Ascending aorta (tissue), 2 donors: Measurements from ENCODE around the gene SLC16A10. TPM values are rescaled to one million over a fixed set of nuclear protein-coding genes. Genes with fewer than 3 reads are reported as not detected.

Experiments used
- DNase-seq, 2 donors: peaks; one replicate each; pipeline ENCODE4 v3.0.0-alpha.2; 2019; ENCODE audit warnings: low spot score in 2 of 2
- H3K27ac ChIP-seq, 2 donors: fragments of 200-600 bp; sonication (generic); one replicate each; pipeline ENCODE4 v1.5.1; 2016 to 2017; ENCODE audit warnings: mild to moderate bottlenecking in 1 of 2
- H3K27me3 ChIP-seq: fragments of 200-600 bp; sonication (generic); one replicate; pipeline ENCODE4 v1.5.1; 2017
- H3K36me3 ChIP-seq, 2 donors: fragments of 200-600 bp; sonication (generic); one replicate each; pipeline ENCODE4 v1.5.1; 2016
- H3K4me1 ChIP-seq, 2 donors: fragments of 200-600 bp; sonication (generic); one replicate each; pipeline ENCODE4 v1.5.1; 2016 to 2017; ENCODE audit warnings: mild to moderate bottlenecking in 1 of 2
- H3K4me3 ChIP-seq, 2 donors: fragments of 200-600 bp; sonication (generic); one replicate each; pipeline ENCODE4 v1.5.1; 2016 to 2017; ENCODE audit warnings: mild to moderate bottlenecking in 1 of 2
- H3K9me3 ChIP-seq, 2 donors: fragments of 200-600 bp; sonication (generic); one replicate each; pipeline ENCODE4 v1.5.1; 2016
- intact Hi-C: fragments of 100-400 bp; cut with DNase I; formaldehyde crosslinking; loops from one replicate; pipeline ENCODE4 v1.15.1; 2023
- total RNA-seq: library from RNA; depleted of rRNA; stranded (reverse); fragments of >200 nt; gene quantifications from one replicate; pipeline ENCODE4 v1.1.0, GENCODE V29; 2016
- TF ChIP-seq, protein P1 (sequence below), 3 experiments: fragments of 200-600 bp in 2 of 3; fragments of 450-650 bp in 1 of 3; sonication (generic) in 2 of 3; IDR thresholded peaks; one replicate each; pipeline ENCODE4 v1.5.1; 2016 to 2019; ENCODE audit warnings: antibody characterized with exemption in 3 of 3, mild to moderate bottlenecking in 1 of 3, moderate library complexity in 1 of 3

Gene SLC16A10
- total RNA-seq, 1 donor from 2014 or later = 7.8 TPM

DNA sequence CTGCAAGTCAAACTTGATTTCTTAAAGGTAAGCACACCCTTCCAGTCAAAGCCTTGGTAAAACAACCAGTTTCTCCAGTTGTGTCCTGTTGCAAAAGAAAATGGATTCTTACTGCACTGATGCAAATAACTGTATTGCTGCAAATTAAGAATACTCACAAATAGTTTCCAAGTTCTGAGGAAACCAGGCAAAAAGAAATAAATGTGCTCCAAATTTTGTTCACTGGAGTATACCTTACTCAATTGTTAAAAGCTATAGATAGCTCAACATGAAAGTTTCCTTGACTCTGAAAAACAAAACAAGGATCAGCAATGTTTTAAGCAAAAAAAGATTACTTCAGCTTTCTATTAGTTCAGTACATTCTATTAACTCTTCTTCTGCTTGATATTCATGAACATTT is 75.2 kb downstream of the SLC16A10 start:
- Histone ChIP-seq H3K9me3 (peaks cover 0 to 9% of the 10 kb centered on the region in 2 donors), H3K4me3 (no peak overlapping the region), H3K4me1 (no peaks in the 10 kb centered on the region), H3K36me3 (no peaks in the 10 kb centered on the region), H3K27ac (no peak overlapping the region), H3K27me3 (no peaks in the 10 kb centered on the region)
- intact Hi-C loops = no loop called here
- TF ChIP-seq, protein P1, sequence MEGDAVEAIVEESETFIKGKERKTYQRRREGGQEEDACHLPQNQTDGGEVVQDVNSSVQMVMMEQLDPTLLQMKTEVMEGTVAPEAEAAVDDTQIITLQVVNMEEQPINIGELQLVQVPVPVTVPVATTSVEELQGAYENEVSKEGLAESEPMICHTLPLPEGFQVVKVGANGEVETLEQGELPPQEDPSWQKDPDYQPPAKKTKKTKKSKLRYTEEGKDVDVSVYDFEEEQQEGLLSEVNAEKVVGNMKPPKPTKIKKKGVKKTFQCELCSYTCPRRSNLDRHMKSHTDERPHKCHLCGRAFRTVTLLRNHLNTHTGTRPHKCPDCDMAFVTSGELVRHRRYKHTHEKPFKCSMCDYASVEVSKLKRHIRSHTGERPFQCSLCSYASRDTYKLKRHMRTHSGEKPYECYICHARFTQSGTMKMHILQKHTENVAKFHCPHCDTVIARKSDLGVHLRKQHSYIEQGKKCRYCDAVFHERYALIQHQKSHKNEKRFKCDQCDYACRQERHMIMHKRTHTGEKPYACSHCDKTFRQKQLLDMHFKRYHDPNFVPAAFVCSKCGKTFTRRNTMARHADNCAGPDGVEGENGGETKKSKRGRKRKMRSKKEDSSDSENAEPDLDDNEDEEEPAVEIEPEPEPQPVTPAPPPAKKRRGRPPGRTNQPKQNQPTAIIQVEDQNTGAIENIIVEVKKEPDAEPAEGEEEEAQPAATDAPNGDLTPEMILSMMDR (IDR thresholded peaks at IDR 0.05) = no peak
- DNase-seq = no peak

DNA sequence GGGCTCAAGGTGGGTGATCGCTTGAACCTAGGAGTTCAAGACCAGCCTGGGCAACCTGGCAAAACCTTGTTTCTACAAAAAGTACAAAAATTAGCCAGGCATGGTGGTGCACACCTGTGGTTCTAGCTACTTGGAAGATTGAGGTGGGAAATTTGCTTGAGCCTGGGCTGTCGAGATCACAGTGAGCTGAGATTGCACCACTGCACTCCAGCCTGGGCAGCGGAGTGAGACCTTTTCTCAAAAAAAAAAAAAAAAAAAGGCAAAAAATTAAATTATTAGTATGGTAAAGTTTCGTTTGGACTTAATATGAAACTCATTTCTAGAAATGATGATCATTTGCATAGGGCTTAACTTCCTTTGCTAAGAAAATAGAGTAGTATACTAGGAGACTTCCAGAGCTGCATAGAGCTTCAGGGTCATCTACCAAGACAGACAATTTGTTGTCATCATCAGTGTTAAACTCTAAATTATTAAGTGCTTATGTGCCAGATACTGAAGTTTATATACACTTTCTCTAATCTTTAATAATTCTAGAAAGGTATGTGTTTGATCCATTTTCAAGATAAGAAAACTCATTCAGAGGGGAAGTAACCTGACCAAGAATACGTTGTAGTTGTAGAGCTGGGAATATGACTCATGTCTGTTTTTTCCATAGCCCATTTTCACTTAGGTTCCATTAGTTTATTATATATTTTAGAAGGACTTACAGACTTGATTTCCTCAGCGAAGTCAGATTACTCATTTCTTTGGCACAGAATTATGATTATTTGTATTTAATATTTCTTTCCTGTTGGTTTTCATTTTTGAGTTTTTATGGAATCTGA is 84.5 kb downstream of the SLC16A10 start:
- no peak for DNase-seq
- Histone ChIP-seq H3K4me3 (no peak overlapping the region), H3K27ac (no peak overlapping the region), H3K27me3 (no peaks in the 10 kb centered on the region), H3K36me3 (no peaks in the 10 kb centered on the region), H3K9me3 (no peaks in the 10 kb centered on the region), H3K4me1 (no peaks in the 10 kb centered on the region)
- intact Hi-C loops = no loop called here
- TF ChIP-seq, protein P1 (IDR thresholded peaks at IDR 0.05) = no peak

DNA sequence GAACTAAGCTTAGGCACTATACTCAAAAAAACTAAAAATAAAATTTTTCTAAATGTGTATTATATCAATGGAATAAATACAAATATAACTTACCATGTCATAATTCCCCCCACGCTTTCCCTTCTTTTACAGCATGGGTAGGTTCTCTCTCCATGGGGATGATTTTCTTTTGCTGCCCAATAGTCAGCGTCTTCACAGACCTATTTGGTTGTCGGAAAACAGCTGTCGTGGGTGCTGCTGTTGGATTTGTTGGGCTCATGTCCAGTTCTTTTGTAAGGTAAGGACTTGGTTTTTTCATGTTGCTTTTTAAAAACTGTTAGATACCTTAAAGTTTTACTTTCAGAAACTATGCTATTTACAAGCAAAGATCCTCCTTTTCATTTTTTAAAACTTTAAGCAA is 85.3 kb downstream of the SLC16A10 start:
- intact Hi-C loops = no loop called here
- Histone ChIP-seq H3K27ac (no peak overlapping the region), H3K36me3 (no peaks in the 10 kb centered on the region), H3K27me3 (no peaks in the 10 kb centered on the region), H3K4me3 (no peak overlapping the region), H3K4me1 (no peaks in the 10 kb centered on the region), H3K9me3 (no peaks in the 10 kb centered on the region)
- TF ChIP-seq, protein P1 (IDR thresholded peaks at IDR 0.05) = no peak
- DNase-seq = no peak

DNA sequence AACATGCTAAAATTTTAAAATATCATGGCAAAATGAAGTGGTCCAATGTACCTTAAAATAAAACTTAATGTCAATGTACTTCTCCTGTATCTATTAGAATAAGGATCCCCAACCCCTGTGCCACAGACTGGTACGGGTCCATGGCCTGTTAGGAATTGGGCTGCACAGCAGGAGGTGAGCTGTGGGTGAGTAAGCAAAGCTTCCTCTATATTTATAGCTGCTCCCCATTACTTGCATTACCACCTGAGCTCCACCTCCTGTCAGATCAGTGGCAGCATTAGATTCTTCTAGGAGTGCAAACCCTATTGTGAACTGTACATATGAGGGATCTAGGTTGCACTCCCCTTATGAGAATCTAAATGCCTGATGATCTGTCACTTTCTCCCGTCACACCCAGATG is 86.0 kb downstream of the SLC16A10 start:
- H3K9me3 ChIP-seq = no peaks in the 10 kb centered on the region
- H3K4me1 ChIP-seq = no peaks in the 10 kb centered on the region
- TF ChIP-seq, protein P1 (IDR thresholded peaks at IDR 0.05) = no peak
- DNase-seq = no peak
- H3K36me3 ChIP-seq = no peaks in the 10 kb centered on the region
- H3K4me3 ChIP-seq = no peak overlapping the region
- H3K27me3 ChIP-seq = no peaks in the 10 kb centered on the region
- intact Hi-C loops = no loop called here
- H3K27ac ChIP-seq = no peak overlapping the region

DNA sequence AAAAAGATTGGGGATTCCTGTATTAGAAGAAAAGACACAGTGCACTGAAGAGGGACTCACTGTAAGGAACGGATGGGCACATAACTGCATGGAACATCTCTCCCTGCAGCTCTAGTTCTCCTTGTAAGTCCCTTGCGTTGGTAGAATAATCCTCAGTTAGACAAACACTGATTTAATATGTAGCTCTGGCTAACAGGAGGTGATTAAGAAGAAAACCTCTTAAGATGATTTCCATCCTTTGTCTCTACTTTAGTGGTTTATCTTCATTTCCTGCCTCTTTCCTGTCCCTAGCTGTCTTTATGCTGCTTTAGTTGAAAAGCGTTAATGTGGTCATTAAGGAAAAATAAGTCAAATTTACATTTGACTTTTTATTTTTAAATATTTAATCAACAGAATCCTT is 86.6 kb downstream of the SLC16A10 start:
- no peak for DNase-seq
- intact Hi-C loops = no loop called here
- H3K4me1 ChIP-seq = no peaks in the 10 kb centered on the region
- H3K9me3 ChIP-seq = no peaks in the 10 kb centered on the region
- TF ChIP-seq, protein P1 (IDR thresholded peaks at IDR 0.05) = no peak
- no peak overlapping the region for H3K4me3 ChIP-seq
- H3K36me3 ChIP-seq = no peaks in the 10 kb centered on the region
- H3K27me3 ChIP-seq = no peaks in the 10 kb centered on the region
- H3K27ac ChIP-seq = no peak overlapping the region
